ENCODE results near the gene TMEM187. TPM values are rescaled to one million over a fixed set of nuclear protein-coding genes. Genes with fewer than 3 reads are reported as not detected.

TMEM187 gene
- total and polyA plus RNA-seq, 10 of the 15 experiments (the other 5 are each of a cell fraction or from before 2014, with no cell fraction given): 0.45 to 8.5 (median 4.1) TPM

DNA sequence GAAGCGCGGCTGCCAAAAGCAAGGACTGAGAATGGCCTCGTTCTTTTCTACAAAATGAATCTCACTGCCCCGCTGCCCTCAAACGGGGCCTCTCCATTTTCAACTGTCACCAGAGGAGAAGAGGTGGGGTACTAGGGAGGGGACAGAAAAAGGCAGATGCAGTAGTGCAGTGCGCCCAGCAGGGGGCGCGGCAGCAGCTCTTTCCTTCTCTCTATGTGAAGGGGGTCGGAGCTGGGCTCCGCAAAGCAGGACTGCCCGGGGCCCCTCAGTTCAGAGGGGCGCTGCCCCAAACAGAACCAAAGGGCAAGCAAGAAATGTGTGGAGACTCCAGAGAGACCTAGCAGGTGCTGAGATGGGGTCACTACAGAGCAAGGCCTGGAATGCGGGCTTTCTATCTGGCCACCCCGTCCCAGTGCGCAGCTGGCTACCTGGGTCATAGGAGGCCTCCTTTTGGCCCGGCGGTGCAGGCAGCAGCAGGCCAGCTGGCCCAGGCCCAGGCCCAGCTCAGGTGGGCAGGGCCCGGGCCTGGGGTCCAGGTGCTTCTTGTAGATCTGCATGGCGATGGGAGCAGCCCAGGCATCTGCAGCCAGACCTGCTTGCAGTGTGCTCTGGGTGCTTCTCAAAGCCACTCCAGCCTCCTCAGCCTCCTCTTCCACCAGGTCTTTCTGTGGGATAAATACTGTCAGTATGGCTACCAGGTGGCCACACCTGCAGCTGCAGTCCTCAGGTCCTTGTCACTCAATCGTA, 41.2 kb downstream of the TMEM187 start:
- Histone ChIP-seq H3K9me3 (replicated peaks; ENCODE audit: control insufficient read depth, insufficient read depth, low read length) (no peaks in the 10 kb centered on the region), H3K9ac (ENCODE audit: control insufficient read depth, insufficient read depth, low read length) (no peak overlapping the region), H3K79me2 (ENCODE audit: control insufficient read depth, insufficient read depth, low read length) (peaks cover 24% of the 10 kb centered on the region), H3K36me3 (ENCODE audit: control insufficient read depth in 2 of 2, insufficient read depth in 2 of 2, low read length in 1 of 2) (peaks cover 0 to 5% of the 10 kb centered on the region in 2 experiments; a peak in 3 of 4 replicates), H3K27me3 (replicated peaks in 1 of 2; ENCODE audit: control insufficient read depth in 2 of 2, insufficient read depth in 2 of 2, low read length in 1 of 2) (no peaks in the 10 kb centered on the region), H3K4me3 (no peak overlapping the region), H3K27ac (ENCODE audit: control insufficient read depth, insufficient read depth) (no peak overlapping the region), H3K4me2 (ENCODE audit: control insufficient read depth, insufficient read depth) (no peak overlapping the region), H3K4me1 (ENCODE audit: control insufficient read depth, insufficient read depth, low read length) (peaks cover 6% of the 10 kb centered on the region), H4K20me1 (ENCODE audit: control insufficient read depth, insufficient read depth) (no peaks in the 10 kb centered on the region), H2AFZ (ENCODE audit: control insufficient read depth, low read depth, low read length) (no peak overlapping the region)
- POLR2A ChIA-PET: interaction anchor here (0.7 to 0.8 kb wide), 3 partner anchors 11 to 300 kb away, joined by 3 read pairs; no protein-coding TSS in a partner anchor
- FAIRE-seq (peak; percentile 38), DNase-seq (ENCODE audit: low read depth, low spot score) (no peak), ATAC-seq (peak; percentile 79)
- RAD21 ChIA-PET (ENCODE audit: unreplicated experiment): interaction anchor here (0.5 to 2.6 kb wide), 6 partner anchors 35 to 66 kb away, joined by 3 to 8 read pairs (median 5); no protein-coding TSS in a partner anchor
- no TSS peak for BruUV-seq (replicated peaks)
- 53% methylated on average over 19 of the region's 20 CpGs for WGBS (ENCODE audit: insufficient coverage, insufficient replicate concordance, low lambda C conversion rate, missing lambda C conversion rate)
- CTCF ChIA-PET: interaction anchor here (0.8 to 5.6 kb wide), 18 partner anchors 9 to 122 kb away, joined by 3 to 35 read pairs (median 5); partner anchors contain the start of genes ARHGAP4 and HCFC1
- SMC1A ChIA-PET (ENCODE audit: uncharacterized antibody, unreplicated experiment): interaction anchor here (0.6 to 2.5 kb wide), 6 partner anchors 24 to 46 kb away, joined by 3 to 5 read pairs (median 4); no protein-coding TSS in a partner anchor
- in situ Hi-C loops (cut with MboI): no loop called here
- intact Hi-C loops (cut with micrococcal nuclease; ENCODE audit: unreplicated experiment): loop anchor here (5.0 kb wide), 1 partner anchor 39 kb away; no protein-coding TSS in a partner anchor
- TF ChIP-seq NFIC (IDR thresholded peaks at IDR 0.05; ENCODE audit: low read depth, low read length) (no peak), RAD21 (IDR thresholded peaks at IDR 0.05; ENCODE audit: insufficient read depth, low read depth, low read length) (peak; percentile 51; the same call in 1 of the 2 replicates), ATF7 (IDR thresholded peaks at IDR 0.05; ENCODE audit: low read depth) (no peak), SMC3 (IDR thresholded peaks at IDR 0.05; ENCODE audit: borderline replicate concordance, low read length) (peak; percentile 49; the same call in 1 of the 2 replicates), TCF7 (IDR thresholded peaks at IDR 0.05; ENCODE audit: borderline replicate concordance) (no peak), HCFC1 (IDR thresholded peaks at IDR 0.05; ENCODE audit: low read length) (no peak), YY1 (IDR thresholded peaks at IDR 0.05; ENCODE audit: low read depth, low read length) (0 out of 2 replicates have a peak, but pooled peaks have one; percentile 23)
- TF ChIP-seq, protein P1, sequence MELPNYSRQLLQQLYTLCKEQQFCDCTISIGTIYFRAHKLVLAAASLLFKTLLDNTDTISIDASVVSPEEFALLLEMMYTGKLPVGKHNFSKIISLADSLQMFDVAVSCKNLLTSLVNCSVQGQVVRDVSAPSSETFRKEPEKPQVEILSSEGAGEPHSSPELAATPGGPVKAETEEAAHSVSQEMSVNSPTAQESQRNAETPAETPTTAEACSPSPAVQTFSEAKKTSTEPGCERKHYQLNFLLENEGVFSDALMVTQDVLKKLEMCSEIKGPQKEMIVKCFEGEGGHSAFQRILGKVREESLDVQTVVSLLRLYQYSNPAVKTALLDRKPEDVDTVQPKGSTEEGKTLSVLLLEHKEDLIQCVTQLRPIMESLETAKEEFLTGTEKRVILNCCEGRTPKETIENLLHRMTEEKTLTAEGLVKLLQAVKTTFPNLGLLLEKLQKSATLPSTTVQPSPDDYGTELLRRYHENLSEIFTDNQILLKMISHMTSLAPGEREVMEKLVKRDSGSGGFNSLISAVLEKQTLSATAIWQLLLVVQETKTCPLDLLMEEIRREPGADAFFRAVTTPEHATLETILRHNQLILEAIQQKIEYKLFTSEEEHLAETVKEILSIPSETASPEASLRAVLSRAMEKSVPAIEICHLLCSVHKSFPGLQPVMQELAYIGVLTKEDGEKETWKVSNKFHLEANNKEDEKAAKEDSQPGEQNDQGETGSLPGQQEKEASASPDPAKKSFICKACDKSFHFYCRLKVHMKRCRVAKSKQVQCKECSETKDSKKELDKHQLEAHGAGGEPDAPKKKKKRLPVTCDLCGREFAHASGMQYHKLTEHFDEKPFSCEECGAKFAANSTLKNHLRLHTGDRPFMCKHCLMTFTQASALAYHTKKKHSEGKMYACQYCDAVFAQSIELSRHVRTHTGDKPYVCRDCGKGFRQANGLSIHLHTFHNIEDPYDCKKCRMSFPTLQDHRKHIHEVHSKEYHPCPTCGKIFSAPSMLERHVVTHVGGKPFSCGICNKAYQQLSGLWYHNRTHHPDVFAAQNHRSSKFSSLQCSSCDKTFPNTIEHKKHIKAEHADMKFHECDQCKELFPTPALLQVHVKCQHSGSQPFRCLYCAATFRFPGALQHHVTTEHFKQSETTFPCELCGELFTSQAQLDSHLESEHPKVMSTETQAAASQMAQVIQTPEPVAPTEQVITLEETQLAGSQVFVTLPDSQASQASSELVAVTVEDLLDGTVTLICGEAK (IDR thresholded peaks at IDR 0.05; ENCODE audit: borderline replicate concordance): no peak
- TF ChIP-seq, protein P2, sequence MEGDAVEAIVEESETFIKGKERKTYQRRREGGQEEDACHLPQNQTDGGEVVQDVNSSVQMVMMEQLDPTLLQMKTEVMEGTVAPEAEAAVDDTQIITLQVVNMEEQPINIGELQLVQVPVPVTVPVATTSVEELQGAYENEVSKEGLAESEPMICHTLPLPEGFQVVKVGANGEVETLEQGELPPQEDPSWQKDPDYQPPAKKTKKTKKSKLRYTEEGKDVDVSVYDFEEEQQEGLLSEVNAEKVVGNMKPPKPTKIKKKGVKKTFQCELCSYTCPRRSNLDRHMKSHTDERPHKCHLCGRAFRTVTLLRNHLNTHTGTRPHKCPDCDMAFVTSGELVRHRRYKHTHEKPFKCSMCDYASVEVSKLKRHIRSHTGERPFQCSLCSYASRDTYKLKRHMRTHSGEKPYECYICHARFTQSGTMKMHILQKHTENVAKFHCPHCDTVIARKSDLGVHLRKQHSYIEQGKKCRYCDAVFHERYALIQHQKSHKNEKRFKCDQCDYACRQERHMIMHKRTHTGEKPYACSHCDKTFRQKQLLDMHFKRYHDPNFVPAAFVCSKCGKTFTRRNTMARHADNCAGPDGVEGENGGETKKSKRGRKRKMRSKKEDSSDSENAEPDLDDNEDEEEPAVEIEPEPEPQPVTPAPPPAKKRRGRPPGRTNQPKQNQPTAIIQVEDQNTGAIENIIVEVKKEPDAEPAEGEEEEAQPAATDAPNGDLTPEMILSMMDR (IDR thresholded peaks at IDR 0.05 in 2 of 3, conservative IDR thresholded peaks at IDR 0.05 in 1 of 3; ENCODE audit: control insufficient read depth in 2 of 3, extremely low read depth in 1 of 3, insufficient read depth in 1 of 3, low read depth in 3 of 3, low read length in 3 of 3): peak; percentile 79 to 98 (median 94)

Measured in GM12878 (cell line).